A172 (cell line): ENCODE measurements around the gene AEBP2. TPM values are rescaled to one million over a fixed set of nuclear protein-coding genes. Genes with fewer than 3 reads are reported as not detected.
"Not testable (repeated sequence)": the region's sequence is repeated elsewhere in the genome, so short reads cannot be mapped to it uniquely, and the experiment has no call there.

ENCODE experiments used
- DNase-seq: peaks from one replicate; pipeline ENCODE4 v3.0.0-alpha.2; 2015; ENCODE audit warnings: low spot score
- total RNA-seq: library from RNA; depleted of rRNA; stranded (reverse); fragments of >200 nt; shearing (Covaris generic); gene quantifications from 2 replicates; pipeline ENCODE4 v1.2.3, GENCODE V29; 2014

Gene AEBP2
- total RNA-seq, 1 experiment from 2014 or later, result 13.4 TPM

GRCh38 chr12:19454837-19455236 lies 15.5 kb downstream of the AEBP2 start:
- DNase-seq, result no peak

DNA sequence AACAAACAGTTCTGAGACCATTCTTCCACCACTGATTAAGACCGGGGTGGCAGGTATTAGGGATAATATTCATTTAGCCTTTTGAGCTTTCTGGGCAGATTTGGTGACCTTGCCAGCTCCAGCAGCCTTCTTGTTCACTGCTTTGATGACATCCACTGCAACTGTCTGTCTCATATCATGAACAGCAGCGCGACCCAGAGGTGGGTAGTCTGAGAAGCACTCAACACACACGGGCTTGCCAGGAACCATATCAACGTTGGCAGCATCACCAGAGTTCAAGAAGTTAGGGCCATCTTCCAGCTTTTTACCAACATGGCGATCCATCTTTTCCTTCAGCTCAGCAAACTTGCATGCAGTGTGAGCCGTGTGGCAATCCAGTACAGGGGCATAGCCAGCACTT lies 16.9 kb downstream of the AEBP2 start:
- DNase-seq, result no peak

GRCh38 chr12:19457561-19457960 lies 18.3 kb downstream of the AEBP2 start:
- no peak for DNase-seq

DNA sequence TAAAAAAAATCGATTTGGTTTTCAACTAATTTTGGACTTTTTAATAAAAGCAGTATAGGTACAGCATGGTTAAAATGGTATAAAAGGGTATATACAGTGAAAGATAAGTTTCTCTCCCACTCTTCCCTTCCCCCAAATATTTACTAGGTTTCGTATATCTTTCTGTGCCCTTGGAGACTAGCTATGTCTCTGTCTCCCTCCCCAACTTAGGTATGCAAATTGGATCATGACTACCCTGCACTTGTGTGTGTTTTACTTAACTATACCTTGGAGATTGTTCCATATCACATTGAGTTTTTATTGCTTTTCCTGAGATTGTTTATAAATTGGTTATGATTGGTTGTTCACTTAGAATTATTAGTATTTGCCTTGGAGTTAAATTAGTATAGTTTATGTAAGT lies 19.4 kb downstream of the AEBP2 start:
- no peak for DNase-seq

- no peak for DNase-seq
Measured at GRCh38 chr12:19461999-19462398, 22.7 kb downstream of the AEBP2 start.

GRCh38 chr12:19462406-19462805 lies 23.1 kb downstream of the AEBP2 start:
- no peak for DNase-seq

DNA sequence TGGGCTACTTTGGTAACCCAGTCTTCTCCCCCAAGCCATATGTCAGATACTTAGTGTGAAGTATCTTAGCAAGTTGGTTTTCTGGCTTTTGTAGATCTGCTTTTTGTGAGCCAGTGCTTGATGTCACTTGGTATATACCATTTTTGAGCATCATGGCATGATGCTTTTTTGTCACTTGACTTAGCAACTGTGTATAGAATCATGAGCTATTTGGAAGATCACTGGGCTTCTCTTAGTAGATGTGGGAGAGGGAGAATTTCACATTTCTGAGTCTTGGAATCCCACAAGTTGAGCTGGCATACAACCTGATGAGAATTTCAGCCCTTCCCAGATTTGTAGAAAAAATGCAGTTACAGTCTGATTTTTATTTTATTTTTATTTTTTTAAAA lies 24.9 kb downstream of the AEBP2 start:
- DNase-seq, result no peak

- no peak for DNase-seq
Measured at GRCh38 chr12:19465711-19466110, 26.4 kb downstream of the AEBP2 start.

DNA sequence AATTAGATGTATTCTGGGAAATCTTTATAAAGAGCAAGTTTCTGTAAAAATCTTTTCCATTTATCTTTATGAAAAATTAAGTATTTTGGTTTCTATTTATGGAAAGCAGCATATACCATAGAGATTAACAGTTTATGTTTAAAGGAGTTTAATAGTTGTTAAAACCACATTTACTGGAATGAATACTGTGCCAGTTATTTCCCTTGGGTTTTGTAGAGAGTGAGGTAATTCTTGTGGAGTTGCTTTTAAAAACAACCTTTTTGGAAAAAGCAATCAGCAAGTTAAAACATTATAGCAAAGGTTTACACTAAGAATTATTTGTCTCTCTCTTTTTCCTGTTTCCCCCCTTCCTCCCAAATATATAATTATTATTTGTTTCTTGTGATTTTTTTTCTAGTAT lies 34.9 kb downstream of the AEBP2 start:
- no peak for DNase-seq

DNA sequence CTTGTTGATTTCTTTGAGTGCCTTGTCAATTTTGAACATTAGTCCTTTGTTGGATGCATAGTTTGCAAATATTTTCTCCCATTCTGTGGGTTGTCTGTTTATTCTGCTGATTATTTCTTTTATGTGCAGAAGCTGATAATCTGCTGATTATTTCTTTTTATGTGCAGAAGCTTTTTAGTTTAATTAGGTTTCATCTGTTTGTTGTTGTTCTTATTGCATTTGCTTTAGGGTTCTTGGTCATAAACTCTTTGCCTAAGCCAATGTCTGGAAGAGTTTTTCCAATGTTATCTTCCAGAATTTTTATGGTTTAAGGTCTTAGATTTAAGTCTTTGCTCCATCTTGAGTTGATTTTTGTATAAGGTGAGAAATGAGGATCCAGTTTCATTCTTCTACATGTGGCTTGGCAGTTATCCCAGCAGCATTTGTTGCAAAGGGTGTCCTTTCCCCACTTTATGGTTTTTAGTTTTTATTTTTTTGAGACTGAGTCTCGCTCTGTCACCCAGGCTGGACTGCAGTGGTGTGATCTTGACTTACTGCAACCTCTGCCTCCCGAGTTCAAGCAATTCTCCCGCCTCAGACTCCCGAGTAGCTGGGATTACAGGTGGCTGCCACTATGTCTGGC lies 36.7 kb downstream of the AEBP2 start:
- DNase-seq, result not testable (repeated sequence)

DNA sequence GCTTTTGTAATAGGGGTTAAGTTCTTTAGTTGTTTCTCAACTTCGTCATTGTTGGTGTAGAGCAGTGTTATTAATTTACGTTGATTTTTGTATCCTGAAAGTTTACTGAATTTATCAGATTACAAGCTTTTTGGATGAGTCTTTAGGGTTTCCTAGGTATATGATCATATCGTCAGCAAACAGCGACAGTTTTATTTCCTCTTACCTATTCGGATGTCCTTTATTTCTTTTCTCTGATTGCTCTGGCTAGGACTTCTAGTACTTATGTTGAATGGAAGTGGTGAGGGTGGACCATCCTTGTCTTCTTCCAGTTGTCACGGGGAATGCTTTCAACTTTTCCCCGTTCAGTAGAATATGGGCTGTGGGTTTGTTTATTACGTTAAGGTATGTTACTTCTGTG lies 37.8 kb downstream of the AEBP2 start:
- DNase-seq, result no peak

GRCh38 chr12:19480459-19480858 lies 41.2 kb downstream of the AEBP2 start:
- DNase-seq, result no peak

DNA sequence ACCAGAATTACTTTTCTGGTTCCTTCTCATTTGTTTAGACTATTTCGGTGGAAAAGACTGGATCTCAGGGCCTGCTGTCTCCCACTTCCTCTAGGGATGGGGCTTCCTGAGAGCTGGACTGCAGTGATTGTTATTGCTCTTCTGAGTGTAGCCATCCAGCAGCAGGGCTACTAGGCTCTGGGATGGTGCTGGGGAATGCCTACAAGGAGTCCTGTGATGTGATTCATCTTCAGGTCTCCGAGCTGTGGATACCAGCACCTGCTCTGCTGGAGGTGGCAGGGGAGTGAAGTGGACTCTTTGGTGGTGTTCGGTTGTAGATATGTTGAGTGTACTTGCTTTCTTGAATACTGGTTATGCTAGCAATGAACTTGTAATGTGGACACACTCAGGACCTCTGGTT lies 42.7 kb downstream of the AEBP2 start:
- no peak for DNase-seq

DNA sequence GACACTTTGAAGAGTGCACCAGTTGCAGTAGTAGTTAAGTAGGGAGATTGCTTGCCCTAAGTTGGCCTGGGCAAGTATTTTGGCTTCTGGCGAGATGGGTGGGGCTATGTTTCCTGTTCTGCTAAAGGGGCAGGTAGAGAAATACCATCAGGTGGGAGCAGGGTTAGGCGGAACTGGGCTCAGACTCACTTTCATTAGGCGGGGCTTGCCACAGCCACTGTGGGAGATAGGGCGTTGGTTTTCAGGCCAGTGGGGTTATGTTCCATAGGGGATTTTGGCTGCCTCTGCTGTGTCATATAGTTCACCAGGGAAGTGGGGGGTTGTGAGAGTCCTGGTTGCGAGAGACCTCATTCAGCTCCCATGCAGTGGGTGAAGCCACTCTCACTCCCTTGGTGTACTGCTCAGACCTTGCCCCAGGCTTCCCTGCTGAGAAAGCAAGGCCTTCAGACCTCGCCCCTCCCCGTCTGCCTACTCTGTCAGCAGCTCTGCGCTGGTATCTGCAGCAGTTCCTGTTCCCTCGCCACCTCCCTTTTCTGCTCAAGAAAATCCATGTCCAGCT lies 43.3 kb downstream of the AEBP2 start:
- no peak for DNase-seq

DNA sequence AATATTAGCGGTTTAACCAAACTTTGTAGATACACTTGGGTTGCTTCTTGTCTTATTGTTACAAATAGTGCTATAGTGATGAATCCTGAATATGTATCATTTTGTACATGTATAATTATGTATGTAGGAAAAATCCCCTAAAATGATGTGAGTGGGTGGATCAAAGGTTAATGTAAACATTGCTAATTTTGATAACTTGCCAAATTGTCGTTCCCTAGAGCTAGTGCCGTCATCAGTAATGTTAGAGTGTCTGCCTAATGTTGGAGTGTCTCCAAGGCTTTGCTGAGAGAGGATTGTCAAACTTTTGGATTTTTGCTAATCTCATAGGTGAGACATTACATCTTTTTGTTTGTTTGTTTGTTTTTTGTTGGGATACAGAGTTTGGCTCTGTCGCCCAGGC lies 44.4 kb downstream of the AEBP2 start:
- DNase-seq, result no peak

DNA sequence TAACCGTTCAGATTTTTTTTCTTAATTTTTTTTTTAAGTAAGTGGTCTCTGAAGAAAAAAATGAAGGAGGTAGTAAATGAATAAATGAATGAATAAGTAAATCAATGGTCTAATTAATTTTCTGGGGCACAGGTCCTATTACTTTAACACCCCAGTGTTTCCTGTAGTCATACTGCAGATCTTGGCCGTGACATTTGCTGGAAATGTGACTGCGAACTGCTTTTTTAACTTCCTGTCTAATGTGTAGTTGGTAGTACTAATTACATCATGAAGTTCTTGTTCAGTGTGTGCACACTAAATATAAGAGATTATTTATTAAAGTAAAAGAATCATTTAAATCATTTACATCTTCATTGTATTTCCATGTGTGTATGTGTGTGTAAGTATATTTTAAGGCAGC lies 45.4 kb downstream of the AEBP2 start:
- no peak for DNase-seq

- no peak for DNase-seq
Measured at GRCh38 chr12:19485240-19485639, 45.9 kb downstream of the AEBP2 start.

DNA sequence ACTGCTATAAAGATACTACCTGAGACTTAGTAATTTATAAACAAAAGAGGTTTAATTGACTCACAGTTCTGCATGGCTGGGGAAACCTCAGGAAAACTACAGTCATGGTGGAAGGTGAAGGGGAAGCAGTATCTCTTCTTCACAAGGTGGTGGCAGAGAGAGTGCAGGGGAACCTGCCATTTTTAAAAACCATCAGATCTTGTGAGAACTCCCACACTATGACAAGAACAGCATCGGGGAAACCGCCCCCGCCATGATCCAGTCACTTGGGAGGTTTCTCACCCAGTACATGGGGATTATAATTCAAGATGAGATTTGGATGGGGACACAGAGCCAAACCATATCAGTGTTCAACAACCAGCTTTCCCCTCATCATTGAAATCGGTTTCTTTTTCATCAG lies 49.9 kb downstream of the AEBP2 start:
- DNase-seq, result no peak

DNA sequence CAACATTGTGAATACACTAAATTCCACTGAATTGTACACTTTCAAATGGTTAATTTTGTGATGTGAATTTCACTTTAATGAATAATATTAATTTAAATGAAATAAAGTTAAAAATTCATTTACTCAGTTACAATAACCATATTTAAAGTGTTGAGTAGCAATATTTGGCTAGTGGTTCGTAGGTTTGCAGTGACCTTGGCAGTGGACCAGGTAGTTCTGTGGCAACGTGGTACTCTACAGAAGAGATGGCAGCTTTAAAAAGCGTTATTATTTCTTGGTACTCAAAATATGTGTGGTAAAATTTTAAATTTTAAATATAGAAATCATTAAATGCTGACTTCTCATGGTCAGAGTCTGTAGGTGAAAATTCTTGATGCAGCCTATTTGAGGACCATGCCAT lies 51.6 kb downstream of the AEBP2 start:
- no peak for DNase-seq

GRCh38 chr12:19491863-19492262 lies 52.6 kb downstream of the AEBP2 start:
- no peak for DNase-seq

DNA sequence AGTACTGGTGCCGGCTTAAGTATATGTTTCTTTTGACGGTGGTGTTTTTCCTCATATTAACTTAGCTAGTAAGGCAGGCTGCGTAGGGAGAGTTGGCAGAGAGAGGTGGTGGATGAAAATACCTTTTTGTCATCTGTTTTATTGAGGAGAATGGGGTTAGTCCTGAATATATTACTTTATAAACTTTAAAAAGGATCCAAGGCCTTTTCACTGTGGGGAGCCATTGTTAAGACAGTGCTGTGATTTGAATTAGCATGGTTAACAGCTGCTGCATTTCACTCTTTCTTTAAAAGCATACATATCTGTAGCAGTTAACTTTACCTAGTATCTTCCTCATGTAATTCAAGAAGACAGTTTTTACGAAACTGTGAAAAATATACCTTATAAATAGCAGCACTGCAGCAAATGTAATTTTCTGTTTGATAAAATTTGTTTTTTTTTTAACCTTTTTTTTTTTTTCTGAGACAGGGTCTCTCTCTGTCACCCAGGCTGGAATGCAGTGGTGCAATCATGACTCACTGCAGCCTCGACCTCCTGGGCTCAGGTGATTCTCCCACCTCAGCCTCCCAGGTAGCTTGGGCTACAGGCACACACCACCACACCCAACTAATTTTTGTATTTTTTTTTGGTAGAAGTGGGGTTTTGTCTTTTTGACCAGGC lies 57.1 kb downstream of the AEBP2 start:
- DNase-seq, result no peak

DNA sequence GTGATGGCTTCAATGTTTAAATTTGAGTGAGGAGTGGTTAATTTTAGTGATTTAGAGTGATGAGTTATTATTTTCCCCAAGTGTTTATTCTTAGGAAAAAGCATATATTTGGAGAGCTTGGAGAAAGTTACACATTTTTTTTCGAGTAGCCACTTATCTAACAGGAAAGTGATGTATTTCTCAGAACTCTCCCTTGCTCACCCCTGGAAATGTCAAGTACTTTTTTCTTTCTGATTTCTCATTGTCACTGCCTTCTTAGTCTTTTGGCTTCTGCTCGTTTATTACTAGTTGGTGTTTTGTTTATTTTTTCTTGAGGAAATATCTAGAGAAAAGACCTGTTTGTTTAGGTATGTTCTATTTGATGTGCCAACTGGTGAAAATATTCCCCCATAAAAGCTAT lies 58.8 kb downstream of the AEBP2 start:
- DNase-seq, result no peak

DNA sequence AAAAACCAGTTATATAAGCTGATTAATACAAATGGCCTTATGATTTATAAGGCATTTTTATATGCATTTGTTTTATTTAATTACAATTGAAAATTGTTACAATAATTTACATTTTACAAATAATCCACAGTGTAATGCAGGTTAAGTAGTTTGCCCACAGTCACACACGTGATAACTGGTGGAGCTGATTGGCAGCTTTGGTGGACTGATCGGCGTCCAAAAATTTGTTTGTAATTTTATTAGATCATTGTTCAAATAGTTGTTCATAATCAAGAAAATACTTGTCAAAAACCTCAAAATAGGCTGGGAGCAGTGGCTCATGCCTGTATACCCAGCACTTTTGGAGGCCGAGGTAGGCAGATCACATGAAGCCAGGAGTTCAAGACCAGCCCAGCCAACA lies 59.7 kb downstream of the AEBP2 start:
- DNase-seq, result no peak

DNA sequence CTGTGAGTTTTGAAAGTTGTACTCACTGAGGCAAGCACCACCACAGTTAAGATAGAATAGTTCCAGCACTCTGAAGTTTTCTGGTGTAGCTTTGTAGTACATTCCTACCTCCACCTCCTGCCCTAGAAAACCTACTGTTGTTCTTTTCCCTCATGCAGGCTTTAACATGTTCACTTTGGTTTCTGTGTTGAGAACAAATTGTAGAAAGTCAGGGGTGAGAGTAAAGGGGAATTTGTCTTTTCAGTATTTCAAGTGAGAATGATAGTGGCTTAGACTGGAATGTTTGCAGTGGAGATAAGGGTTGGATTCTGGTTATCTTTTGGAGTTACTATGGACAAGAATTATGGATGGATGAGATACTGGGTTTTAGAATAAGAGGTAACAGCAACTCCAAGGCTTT lies 67.2 kb downstream of the AEBP2 start:
- DNase-seq, result no peak
